ENCODE data around the gene ARID3B.

ARID3B gene

GRCh38 chr15:74608786-74609185 lies 67.8 kb downstream of the ARID3B start:
- DNase-seq, result no peak

GRCh38 chr15:74609938-74610301 lies 68.9 kb downstream of the ARID3B start:
- DNase-seq, result no peak

- no peak for DNase-seq
These were observed 69.4 kb downstream of the ARID3B start for GRCh38 chr15:74610302-74610951.

GRCh38 chr15:74611341-74611740 lies 70.3 kb downstream of the ARID3B start:
- DNase-seq, result no peak

DNA sequence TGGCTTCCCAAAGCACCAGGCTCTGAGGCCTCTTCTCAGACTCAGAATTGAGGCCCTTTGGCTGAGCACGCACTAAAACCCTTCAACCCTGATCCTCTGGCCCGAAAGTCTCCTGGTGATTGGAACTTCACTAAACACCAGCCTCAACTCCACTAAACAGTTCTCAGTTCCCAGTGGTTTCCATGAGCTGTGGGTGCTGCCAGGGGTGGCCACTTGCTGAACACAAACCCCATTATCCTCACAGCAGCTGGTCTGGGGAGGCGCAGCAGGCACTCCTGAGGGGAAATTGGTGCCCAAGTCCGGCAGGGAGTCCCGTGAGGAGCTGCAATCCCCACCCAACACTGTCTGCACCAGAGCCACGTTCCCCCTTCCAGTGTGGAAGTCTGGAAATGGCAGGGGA lies 70.8 kb downstream of the ARID3B start:
- no peak for DNase-seq

DNA sequence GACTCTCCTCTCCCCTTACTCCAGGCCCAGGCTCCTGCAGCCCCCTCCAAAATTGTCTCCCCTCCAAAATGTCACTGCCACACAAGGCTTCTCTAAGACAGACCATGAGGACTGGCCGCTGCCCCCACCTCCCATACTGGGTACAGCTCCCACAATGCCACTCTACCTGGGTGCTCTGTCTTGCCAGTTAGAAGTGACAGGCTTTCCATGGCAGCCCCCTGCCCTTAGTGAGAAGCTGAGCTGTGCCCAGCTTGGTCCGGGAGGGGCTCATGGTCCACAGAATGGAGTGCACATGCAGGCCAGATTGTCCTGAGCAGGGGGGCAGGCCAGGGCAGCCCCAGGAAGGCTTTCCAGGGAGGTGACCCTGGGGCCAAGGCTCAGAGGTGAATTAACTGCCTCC lies 71.7 kb downstream of the ARID3B start:
- DNase-seq, result no peak

DNA sequence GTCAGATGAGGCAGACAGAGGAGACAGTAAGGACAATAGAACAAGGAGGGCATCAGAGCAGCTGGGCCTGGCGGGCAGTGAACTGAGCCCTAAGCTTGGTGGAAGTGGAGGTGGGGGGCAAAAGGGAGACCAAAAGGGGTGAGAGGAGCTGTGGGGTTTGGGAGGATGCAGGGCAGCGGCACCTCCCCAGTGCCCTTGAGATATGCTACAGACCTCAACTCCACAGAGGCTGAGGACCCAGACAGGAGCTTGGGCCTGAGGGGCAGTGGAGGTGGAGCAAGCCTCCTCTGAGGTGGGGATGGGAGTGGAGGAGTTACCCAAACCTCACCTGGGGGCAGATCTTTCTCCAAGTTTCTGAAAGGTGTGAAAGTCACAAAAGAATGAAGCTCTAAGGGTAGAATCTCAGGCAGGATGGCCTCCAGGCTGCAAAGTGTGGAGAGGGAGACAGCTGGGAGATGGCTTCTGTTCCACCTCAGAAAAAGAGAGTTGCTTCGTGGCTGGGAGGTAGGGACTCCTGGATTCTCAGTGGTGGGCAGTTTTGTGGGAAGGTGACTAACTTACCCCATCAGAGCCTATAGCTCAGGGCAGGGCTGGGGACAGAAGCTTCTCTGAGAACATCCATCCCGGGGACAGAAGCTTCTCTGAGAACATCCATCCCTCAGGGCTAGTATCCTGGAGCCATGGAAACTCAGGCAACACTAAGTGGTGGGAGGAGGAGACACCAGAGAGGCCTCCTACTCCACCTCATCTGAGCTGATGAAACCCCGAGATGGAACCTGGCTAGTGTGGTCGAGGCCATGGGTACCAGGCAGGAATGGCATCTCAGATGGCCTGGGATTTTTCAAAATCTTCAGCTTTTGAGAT lies 72.3 kb downstream of the ARID3B start:
- no peak for DNase-seq

- DNase-seq, result no peak
These were observed 73.1 kb downstream of the ARID3B start for GRCh38 chr15:74613953-74614743.

- DNase-seq, result peak; percentile 84
These were observed 73.9 kb downstream of the ARID3B start for GRCh38 chr15:74614744-74615507.

DNA sequence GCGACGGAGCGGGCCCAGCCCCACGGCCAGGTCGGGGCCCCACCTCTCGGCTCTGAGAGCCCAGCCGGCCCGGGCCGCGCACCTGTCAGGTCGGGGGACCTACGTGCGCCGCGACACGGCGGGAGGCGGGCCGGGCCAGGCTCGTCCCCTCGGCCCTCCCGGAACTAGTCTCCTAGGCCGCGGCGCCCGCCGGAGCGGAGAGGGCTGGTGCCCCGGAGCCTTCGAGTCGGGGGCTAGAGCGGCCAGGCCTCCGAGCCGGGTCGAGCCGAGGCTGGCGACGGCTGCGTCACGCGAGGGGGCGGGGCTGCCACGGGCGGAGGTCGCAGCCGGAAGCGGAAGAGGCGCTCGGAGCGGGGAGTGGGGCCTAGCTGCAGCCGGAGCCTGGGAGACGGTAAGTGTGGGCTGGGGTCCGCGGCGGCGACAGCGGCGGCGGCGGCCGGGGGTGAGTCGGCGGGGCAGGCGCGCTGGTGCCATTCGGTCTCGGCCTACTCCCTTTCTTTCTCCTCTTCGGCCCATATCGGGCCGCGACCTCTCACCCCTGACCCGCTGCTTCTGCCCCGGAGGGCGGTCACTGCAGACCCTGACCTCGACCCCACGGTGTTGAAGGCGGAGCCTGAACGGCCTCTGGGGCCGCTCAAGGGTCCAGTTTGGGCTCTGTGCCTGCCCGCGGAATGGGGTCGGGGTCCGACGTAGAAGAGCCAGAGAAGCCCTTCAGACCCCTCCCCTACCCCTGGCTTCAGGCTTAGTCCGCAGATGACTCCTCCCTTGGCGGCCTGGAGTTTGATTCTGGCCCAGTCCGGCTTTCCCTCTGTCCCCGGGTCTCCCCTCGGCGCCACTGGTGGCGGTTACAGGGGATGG lies 74.7 kb downstream of the ARID3B start, which contains the start of gene CLK3:
Gene CLK3, plus strand, starts transcription at position 329 of the 858 bp plus-strand sequence. CDS start 3,361 bp downstream, outside the sequence.
- DNase-seq, result peak; percentile 95

GRCh38 chr15:74616366-74616939 lies 75.4 kb downstream of the ARID3B start:
- peak; percentile 69 for DNase-seq

GRCh38 chr15:74616996-74617395 lies 76.0 kb downstream of the ARID3B start:
- DNase-seq, result no peak

DNA sequence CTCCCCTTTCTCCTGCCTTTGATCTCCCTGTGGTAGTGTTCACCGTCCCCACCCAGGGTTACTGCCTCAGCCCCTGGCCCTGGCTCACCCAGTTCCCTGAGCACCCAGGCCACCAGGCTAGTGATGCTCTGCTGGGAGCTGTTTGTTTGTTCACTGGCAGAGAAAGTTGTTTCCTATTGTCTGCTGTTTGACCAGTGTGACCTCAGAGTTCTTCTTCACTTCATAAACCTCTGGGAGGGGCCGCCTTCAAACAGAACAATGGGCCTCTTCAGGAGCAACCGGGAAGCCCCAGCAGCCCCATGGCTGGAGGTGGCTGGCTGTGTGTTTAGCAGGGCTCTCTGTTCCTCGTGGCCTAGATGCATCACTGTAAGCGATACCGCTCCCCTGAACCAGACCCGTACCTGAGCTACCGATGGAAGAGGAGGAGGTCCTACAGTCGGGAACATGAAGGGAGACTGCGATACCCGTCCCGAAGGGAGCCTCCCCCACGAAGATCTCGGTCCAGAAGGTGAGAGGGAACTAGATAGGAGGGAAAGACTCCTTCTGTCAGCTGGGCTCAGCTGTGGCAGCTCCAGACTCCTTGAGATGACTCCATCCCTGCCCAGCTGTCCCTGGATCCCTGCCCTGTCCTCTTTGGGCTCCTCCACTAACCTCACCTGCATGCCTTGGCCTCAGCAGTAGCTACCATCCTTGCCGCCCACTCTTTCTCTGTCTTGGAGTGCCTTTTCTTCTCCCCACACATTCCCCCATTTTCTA lies 78.0 kb downstream of the ARID3B start:
- DNase-seq, result no peak

GRCh38 chr15:74619916-74620635 lies 79.1 kb downstream of the ARID3B start:
- no peak for DNase-seq

GRCh38 chr15:74620636-74621545 lies 79.9 kb downstream of the ARID3B start:
- DNase-seq, result peak; percentile 82

GRCh38 chr15:74621546-74621920 lies 80.5 kb downstream of the ARID3B start:
- DNase-seq, result no peak

- no peak for DNase-seq
These were observed 80.9 kb downstream of the ARID3B start for GRCh38 chr15:74621936-74622335.

- DNase-seq, result no peak
These were observed 81.7 kb downstream of the ARID3B start for GRCh38 chr15:74622758-74623157.
